ENCODE measurements around the gene SEC14L5. TPM values are rescaled to one million over a fixed set of nuclear protein-coding genes. Genes with fewer than 3 reads are reported as not detected.

SEC14L5 gene
- total RNA-seq, 1 experiment from 2014 or later, result not detected

- no peak for DNase-seq (ENCODE audit: low read depth)
These were observed 26.3 kb downstream of the SEC14L5 start for GRCh38 chr16:4984174-4984990.

GRCh38 chr16:4987250-4987579 is 29.1 kb downstream of the SEC14L5 start:
- no peak for DNase-seq (ENCODE audit: low read depth)

DNA sequence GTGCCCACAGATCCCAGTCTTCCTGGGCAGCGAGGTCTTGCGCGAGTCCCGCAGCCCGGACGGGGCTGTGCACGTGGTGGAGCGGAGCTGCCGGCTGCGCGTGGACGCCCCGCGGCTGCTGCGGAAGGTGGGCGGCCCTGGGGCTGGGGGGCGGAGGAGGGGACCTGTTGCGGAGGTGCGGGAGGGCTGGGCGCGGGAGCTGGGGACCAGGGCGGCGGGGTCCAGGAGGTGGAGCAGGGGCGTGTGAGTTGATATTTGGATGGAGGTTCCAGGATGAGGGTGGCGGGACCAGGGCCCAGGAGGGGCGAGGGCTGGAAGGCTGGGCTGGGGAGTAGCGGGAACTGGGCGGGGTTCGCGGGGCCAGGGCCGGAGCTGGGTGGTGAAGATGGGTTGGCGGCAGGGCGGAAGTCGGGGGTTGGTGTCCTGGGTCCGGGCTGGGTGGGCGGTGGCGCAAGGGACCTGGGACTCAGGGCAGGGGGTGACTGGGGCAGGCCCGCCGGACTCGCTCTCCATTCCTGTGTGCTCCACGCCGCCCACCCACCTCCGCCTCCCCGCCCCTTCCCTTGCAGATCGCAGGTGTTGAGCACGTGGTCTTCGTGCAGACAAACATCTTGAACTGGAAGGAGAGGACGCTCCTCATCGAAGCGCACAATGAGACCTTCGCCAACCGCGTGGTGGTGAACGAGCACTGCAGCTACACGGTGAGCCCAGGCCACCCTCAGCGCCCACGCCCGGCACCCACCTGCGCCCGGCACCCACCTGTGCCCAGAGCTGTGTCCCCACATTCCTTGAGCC is 29.6 kb downstream of the SEC14L5 start:
- no peak for DNase-seq (ENCODE audit: low read depth)

GRCh38 chr16:4988647-4989046 is 30.5 kb downstream of the SEC14L5 start:
- DNase-seq (ENCODE audit: low read depth), result no peak

- no peak for DNase-seq (ENCODE audit: low read depth)
These were observed 31.4 kb downstream of the SEC14L5 start for GRCh38 chr16:4989391-4990006.

DNA sequence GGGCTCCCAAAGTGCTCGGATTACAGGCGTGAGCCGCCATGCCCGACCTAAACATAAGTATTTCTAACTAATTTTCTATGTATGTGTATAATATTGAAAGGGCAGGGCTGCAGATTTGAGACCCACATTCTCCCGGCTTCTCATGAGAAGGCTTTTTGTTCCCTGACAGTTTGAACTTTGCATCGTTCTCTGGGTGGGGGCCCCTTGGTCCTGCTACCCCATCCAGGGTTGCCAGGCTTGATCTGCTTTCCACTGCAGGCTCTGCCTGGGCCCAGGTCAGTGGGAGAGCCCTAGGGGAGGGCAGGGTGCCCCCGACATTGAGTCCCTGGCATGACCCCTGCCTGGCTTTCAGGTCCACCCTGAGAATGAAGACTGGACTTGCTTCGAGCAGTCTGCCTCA is 32.3 kb downstream of the SEC14L5 start:
- no peak for DNase-seq (ENCODE audit: low read depth)

- no peak for DNase-seq (ENCODE audit: low read depth)
These were observed 33.6 kb downstream of the SEC14L5 start for GRCh38 chr16:4991754-4992153.

DNA sequence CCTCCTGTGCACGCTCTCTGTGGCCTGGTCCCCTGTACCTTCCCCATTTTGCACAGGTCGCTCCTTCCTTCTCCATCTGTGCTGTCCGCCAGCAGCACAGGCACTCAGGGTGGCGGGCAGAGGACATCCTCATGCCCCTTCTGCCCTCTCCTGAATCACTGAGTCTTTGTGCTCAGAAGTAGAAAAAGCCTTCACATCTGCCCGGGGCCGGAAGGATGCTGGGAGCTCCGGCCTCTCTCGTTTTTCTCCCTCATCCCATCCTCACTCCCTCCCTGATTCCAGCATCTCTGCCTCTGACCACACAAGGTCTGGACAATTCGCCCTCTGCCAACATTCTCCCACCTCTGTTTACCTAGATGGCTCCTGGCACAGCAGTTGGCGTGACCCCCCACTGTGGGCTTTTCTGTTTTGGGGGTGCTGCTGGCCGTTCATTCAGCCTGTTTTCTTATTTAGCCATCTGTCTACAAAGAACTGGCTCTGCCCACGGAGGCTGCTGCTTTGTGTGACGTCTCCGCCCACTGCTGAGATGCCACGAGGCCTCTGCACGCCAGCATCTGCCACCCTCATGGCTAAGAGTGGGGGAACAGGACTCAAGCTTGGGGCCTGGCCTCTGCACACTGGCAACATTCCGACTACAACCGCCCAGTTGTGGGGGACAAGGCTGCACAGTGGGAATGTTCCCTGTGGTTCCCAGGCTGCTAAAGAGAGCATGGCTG is 36.7 kb downstream of the SEC14L5 start:
- DNase-seq (ENCODE audit: low read depth), result no peak

DNA sequence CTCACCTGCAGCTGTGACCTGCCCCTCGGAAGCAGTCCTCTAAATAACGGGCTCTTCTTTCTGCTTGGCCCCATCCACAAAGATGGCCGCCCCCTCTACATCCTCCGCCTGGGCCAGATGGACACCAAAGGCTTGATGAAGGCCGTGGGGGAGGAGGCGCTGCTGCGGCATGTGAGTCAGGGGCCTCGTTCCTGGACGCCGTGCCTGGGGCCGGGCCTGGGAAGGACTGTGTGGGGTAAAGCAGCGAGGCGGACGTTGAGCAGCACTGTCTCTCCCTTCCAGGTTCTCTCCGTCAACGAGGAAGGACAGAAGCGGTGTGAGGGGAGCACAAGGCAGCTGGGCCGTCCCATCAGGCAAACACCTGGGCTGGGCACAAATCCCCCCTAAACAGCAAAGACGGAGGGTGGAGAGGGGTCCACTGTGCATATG is 42.5 kb downstream of the SEC14L5 start:
- DNase-seq (ENCODE audit: low read depth), result no peak

- DNase-seq (ENCODE audit: low read depth), result no peak
These were observed 43.4 kb downstream of the SEC14L5 start for GRCh38 chr16:5001571-5001970.

GRCh38 chr16:5001986-5002385 is 43.9 kb downstream of the SEC14L5 start:
- no peak for DNase-seq (ENCODE audit: low read depth)

GRCh38 chr16:5002699-5003143 is 44.6 kb downstream of the SEC14L5 start:
- no peak for DNase-seq (ENCODE audit: low read depth)

DNA sequence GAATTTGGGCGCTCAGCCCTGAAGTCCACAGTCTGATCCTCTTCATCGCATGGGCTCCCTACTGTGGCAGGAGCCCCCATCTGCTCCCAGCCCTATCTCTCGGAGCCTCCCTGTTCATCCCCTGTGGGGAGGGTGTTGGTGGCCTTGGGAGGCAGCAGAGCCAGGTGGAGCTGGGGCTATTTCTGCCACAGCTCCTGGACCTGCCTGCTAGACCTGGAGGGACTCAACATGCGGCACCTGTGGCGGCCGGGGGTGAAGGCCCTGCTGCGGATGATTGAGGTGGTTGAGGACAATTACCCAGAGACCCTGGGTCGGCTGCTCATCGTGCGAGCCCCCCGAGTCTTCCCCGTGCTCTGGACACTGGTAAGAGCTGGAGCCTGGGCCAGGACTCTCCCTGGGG is 45.1 kb downstream of the SEC14L5 start:
- no peak for DNase-seq (ENCODE audit: low read depth)

DNA sequence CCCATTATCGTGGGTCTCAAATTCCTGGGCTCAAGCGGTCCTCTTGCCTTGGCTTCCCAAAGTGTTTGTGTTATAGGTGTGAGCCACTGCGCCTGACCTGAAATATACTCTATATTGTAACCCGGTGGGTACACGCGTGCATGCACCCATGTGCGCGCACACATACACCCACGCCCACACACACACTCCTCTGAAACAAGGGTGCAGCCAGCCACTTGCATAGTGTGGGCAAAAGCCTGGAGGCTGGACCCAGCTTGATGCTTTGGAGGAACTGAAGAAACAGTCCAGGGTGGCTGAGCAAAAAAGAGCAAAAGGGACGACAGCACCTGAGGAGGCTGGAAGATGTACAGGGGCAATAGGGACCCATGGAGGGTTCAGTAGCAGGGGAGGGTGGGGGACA is 45.7 kb downstream of the SEC14L5 start:
- no peak for DNase-seq (ENCODE audit: low read depth)

DNA sequence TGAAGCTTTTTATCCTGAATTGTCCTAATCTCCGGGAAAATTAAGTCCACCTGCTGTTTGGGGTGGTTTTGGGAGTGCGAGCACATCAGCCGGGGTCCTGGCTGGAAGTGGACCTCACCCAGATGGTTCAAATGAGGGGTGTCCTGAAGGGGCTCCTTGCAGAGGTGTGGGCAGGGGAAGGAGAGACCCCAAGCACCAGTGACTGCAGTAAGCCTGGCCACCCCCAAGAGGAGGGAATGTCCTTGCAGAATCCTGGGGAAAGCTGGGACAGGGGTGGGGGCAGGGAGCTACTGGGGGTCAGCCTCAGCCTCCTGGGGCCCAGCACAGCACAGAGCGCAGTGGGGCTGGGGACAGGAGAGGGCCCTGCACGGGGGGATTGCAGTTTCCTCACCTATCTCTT is 46.2 kb downstream of the SEC14L5 start:
- no peak for DNase-seq (ENCODE audit: low read depth)

DNA sequence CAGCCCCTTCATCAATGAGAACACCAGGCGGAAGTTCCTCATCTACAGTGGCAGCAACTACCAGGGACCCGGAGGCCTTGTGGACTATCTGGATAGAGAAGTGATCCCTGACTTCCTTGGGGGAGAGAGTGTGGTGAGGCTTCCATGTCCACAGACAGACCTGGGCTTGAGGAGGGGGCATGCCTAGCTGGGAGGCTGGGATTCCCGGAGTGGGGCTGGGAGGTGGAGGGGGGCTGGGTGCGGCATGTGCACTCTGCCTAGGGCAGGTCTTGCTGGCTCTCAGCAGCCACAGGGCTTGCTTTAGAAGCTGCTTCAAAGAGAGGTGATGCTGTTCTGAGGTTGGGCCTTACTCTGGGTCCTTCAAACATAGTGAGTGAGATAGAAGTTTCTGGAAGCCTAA is 47.8 kb downstream of the SEC14L5 start:
- no peak for DNase-seq (ENCODE audit: low read depth)

GRCh38 chr16:5006348-5007193 is 48.4 kb downstream of the SEC14L5 start:
- DNase-seq (ENCODE audit: low read depth), result no peak

GRCh38 chr16:5007256-5007655 is 49.1 kb downstream of the SEC14L5 start:
- no peak for DNase-seq (ENCODE audit: low read depth)

DNA sequence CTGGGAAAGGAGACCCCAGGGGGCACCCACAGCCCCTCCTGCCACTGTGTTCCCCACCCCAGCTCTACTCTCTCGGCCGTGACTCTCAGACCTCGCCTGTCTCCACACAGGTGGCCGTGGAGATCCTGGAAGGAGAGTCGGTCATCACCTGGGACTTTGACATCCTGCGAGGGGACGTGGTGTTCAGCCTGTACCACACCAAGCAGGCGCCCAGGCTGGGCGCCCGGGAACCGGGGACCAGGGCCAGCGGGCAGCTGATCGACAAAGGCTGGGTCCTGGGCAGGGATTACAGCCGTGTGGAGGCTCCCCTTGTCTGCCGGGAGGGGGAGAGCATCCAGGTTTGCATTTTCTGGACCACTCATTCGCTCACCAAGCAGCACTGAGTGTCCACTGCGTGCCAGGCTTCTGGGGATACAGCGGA is 50.2 kb downstream of the SEC14L5 start:
- DNase-seq (ENCODE audit: low read depth), result no peak

- no peak for DNase-seq (ENCODE audit: low read depth)
These were observed 52.6 kb downstream of the SEC14L5 start for GRCh38 chr16:5010576-5011329.
